ENCODE measurements around the gene ZNF117. TPM values are rescaled to one million over a fixed set of nuclear protein-coding genes. Genes with fewer than 3 reads are reported as not detected.
"Not testable (repeated sequence)": the region's sequence is repeated elsewhere in the genome, so short reads cannot be mapped to it uniquely, and the experiment has no call there.

The ZNF117 gene
- 49.9 and 51.1 TPM in 2 replicates for total RNA-seq (2013; cell fraction: nucleolus; rRNA removed)
- total RNA-seq (2014; rRNA removed) (9.3 and 11.7 TPM in 2 replicates), total RNA-seq (2014; rRNA removed; fragmentation: Illumina TruSeq; extraction: Trizol) (14.7 and 14.9 TPM in 2 replicates), total RNA-seq (2021) (7.0 and 7.5 TPM in 2 replicates), polyA plus RNA-seq (2011; rRNA removed) (8.7 and 18.2 TPM in 2 replicates), polyA plus RNA-seq (2014; fragmentation: Illumina TruSeq; extraction: Trizol) (15.3 and 22.3 TPM in 2 replicates), polyA plus RNA-seq (2014; fragmentation: Nextera tagmentation; extraction: Ambion mirVana) (1 to 10 TPM; 1.4 to 1.5 TPM), polyA plus RNA-seq (2014; rRNA removed) (7.1 and 8.2 TPM in 2 replicates), polyA plus RNA-seq (2016; fragmentation: Nextera tagmentation; extraction: Ambion mirVana) (1 to 10 TPM; 2.8 to 4.1 TPM), polyA minus RNA-seq (2011; rRNA and poly(A)+ RNA removed) (3.5 and 4.1 TPM in 2 replicates), Bru-seq, nascent RNA (percentile 61 among the genes with signal in this experiment), BruChase-seq, experiment 1, labeled RNA remaining after a 6-hour chase (percentile 74 among the genes with signal in this experiment), BruChase-seq, experiment 2, labeled RNA remaining after a 2-hour chase (percentile 76 among the genes with signal in this experiment)
- polyA plus RNA-seq (2011; ENCODE audit: low read depth): 4.2 TPM
- polyA plus RNA-seq (2011; cell fraction: cytosol; rRNA removed): 1.3 and 1.4 TPM in 2 replicates
- 16.5 and 18.3 TPM in 2 replicates for polyA plus RNA-seq (2011; cell fraction: nucleus; rRNA removed)
- 7.2 and 7.6 TPM in 2 replicates for polyA plus RNA-seq (2012)
- 1.2 and 2.1 TPM in 2 replicates for polyA minus RNA-seq (2011; cell fraction: cytosol; rRNA and poly(A)+ RNA removed)
- polyA minus RNA-seq (2011; cell fraction: nucleus; rRNA and poly(A)+ RNA removed): 8.1 and 9.4 TPM in 2 replicates
- long read RNA-seq, experiment 1, partial matches to known transcripts: 0 of 1 reads
- long read RNA-seq, experiment 1, other reads (novel, unspliced or antisense): 1 of 1 reads
- long read RNA-seq, experiment 2, full-length matches to known transcripts: 2 of 9 reads
- long read RNA-seq, experiment 2, partial matches to known transcripts: 0 of 9 reads
- long read RNA-seq, experiment 2, other reads (novel, unspliced or antisense): 7 of 9 reads

DNA sequence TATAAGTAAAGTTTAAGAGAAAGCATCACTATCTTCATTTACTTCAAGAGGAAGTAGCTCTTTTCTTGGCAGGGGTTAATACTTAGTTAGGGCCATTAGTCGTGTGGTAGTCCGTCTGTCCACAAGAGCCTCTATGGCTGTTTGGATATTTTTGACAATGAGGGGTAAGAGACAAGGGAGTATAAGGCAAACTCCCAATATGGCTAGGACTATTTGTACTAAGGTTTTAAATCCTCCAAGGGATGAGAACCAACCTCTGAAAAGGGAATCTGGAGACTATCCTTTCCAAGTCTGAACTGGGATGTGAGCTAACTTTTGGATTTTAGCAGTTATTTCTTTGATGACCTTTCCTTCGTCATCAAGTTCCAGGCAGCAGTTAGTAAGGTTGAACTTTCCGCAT lies at the start of gene ZNF117:
ZNF117 (minus strand) TSS at position 101 of the 400 bp plus-strand sequence.
- in situ Hi-C loops (cut with MboI): no loop called here
- H2AFZ ChIP-seq (ENCODE audit: control insufficient read depth, low read depth, low read length): no peak within 1 kb of the TSS
- no TSS peak for BruUV-seq (replicated peaks)
- H3K4me1 ChIP-seq (ENCODE audit: control insufficient read depth, insufficient read depth, low read length): no peaks in the 10 kb centered on the region
- ChIA-PET RAD21 (ENCODE audit: unreplicated experiment) (no interaction called here), CTCF (interaction anchor here (0.7 kb wide), 1 partner anchor 316 kb away, joined by 4 read pairs; no protein-coding TSS in a partner anchor), SMC1A (ENCODE audit: uncharacterized antibody, unreplicated experiment) (no interaction called here), POLR2A (no interaction called here)
- H3K36me3 ChIP-seq (ENCODE audit: control insufficient read depth in 2 of 2, insufficient read depth in 2 of 2, low read length in 1 of 2): no peaks in the 10 kb centered on the region
- no peak within 1 kb of the TSS for H3K4me3 ChIP-seq
- no peak within 1 kb of the TSS for H3K27ac ChIP-seq (ENCODE audit: control insufficient read depth, insufficient read depth)
- H3K27me3 ChIP-seq (replicated peaks in 1 of 2; ENCODE audit: control insufficient read depth in 2 of 2, insufficient read depth in 2 of 2, low read length in 1 of 2): no peaks in the 10 kb centered on the region
- peaks cover 4% of the 10 kb centered on the region; the same call in 2 of the 3 replicates for H3K9me3 ChIP-seq (replicated peaks; ENCODE audit: control insufficient read depth, insufficient read depth, low read length)
- FAIRE-seq (no peak), ATAC-seq (no peak), DNase-seq (ENCODE audit: low read depth, low spot score) (no peak)
- TF ChIP-seq HDAC6 (IDR thresholded peaks at IDR 0.05; ENCODE audit: unreplicated experiment) (no peak), RUNX3 (IDR thresholded peaks at IDR 0.05; ENCODE audit: low read length) (no peak), ETV6 (conservative IDR thresholded peaks at IDR 0.05 in 1 of 2, IDR thresholded peaks at IDR 0.05 in 1 of 2; ENCODE audit: borderline replicate concordance in 1 of 2, low read depth in 1 of 2) (no peak), TBL1XR1 (IDR thresholded peaks at IDR 0.05; ENCODE audit: low read depth, low read length) (no peak)
- no peak within 1 kb of the TSS for H3K9ac ChIP-seq (ENCODE audit: control insufficient read depth, insufficient read depth, low read length)
- no peaks in the 10 kb centered on the region for H4K20me1 ChIP-seq (ENCODE audit: control insufficient read depth, insufficient read depth)
- intact Hi-C loops (cut with micrococcal nuclease; ENCODE audit: unreplicated experiment): no loop called here
- 73% methylated on average over 4 of the region's 4 CpGs for WGBS (ENCODE audit: insufficient coverage, insufficient replicate concordance, low lambda C conversion rate, missing lambda C conversion rate)
- H3K79me2 ChIP-seq (ENCODE audit: control insufficient read depth, insufficient read depth, low read length): no peaks in the 10 kb centered on the region
- H3K4me2 ChIP-seq (ENCODE audit: control insufficient read depth, insufficient read depth): no peak within 1 kb of the TSS

DNA sequence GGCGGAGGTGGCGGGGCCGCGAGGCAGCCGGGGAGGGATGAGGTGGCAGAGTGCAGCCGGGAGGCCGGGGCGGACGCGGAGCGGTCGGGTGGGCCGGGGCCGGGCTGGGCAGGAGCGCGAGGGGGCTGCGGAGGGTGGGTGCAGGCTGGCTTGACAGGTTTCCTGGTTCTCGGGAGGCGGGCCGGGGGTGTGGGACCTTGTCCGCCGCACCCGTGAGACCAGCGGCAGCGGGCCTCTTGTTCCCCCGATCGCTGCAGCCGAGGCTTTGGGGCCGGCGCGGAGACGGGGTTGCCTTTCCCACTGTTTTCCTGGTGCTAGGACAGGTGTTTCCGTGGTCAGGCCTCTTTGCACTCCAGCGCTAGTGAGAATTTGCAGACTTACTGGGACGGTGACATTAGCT lies 47.9 kb upstream of the ZNF117 start:
- SMC1A ChIA-PET (ENCODE audit: uncharacterized antibody, unreplicated experiment); in situ Hi-C loops (cut with MboI); CTCF ChIA-PET; FAIRE-seq; DNase-seq (ENCODE audit: low read depth, low spot score); H3K27me3 ChIP-seq (replicated peaks in 1 of 2; ENCODE audit: control insufficient read depth in 2 of 2, insufficient read depth in 2 of 2, low read length in 1 of 2); BruUV-seq (replicated peaks); H3K36me3 ChIP-seq (ENCODE audit: control insufficient read depth in 2 of 2, insufficient read depth in 2 of 2, low read length in 1 of 2); H3K4me1 ChIP-seq (ENCODE audit: control insufficient read depth, insufficient read depth, low read length); H3K9me3 ChIP-seq (replicated peaks; ENCODE audit: control insufficient read depth, insufficient read depth, low read length); POLR2A ChIA-PET; H4K20me1 ChIP-seq (ENCODE audit: control insufficient read depth, insufficient read depth): not testable (repeated sequence)
- RAD21 ChIA-PET (ENCODE audit: unreplicated experiment): interaction anchor here (1.6 kb wide), 1 partner anchor 32 kb away, joined by 7 read pairs; the partner anchor contains the start of gene ERV3-1
- Histone ChIP-seq H3K79me2 (ENCODE audit: control insufficient read depth, insufficient read depth, low read length) (peaks cover 19% of the 10 kb centered on the region), H3K27ac (ENCODE audit: control insufficient read depth, insufficient read depth) (peak overlapping the region; percentile 64), H3K4me2 (ENCODE audit: control insufficient read depth, insufficient read depth) (peak overlapping the region; percentile 79), H2AFZ (ENCODE audit: control insufficient read depth, low read depth, low read length) (peak overlapping the region; percentile 51), H3K4me3 (peak overlapping the region; percentile 84), H3K9ac (ENCODE audit: control insufficient read depth, insufficient read depth, low read length) (peak overlapping the region; percentile 55)
- ATAC-seq: peak; percentile 31
- WGBS (ENCODE audit: insufficient coverage, insufficient replicate concordance, low lambda C conversion rate, missing lambda C conversion rate): 0% methylated on average over 7 of the region's 35 CpGs
- intact Hi-C loops (cut with micrococcal nuclease; ENCODE audit: unreplicated experiment): loop anchor here (5.0 kb wide), 1 partner anchor 36 kb away; no protein-coding TSS in a partner anchor
